CD14-positive monocyte (primary cell): ENCODE measurements around the gene FBXL17. TPM values are rescaled to one million over a fixed set of nuclear protein-coding genes. Genes with fewer than 3 reads are reported as not detected.

ENCODE experiments used
- DNase-seq, 3 donors: peaks; one replicate each; pipeline ENCODE4 v3.0.0-alpha.2; 2011 to 2022
- H2AFZ ChIP-seq: 2 replicates; pipeline ENCODE4 v1.6.0; 2012; ENCODE audit warnings: mild to moderate bottlenecking, low read depth, low read length, inconsistent platforms; ENCODE audit not compliant: insufficient read depth, poor library complexity, severe bottlenecking
- H3K27ac ChIP-seq, 2 donors: 1 replicate in 1 of 2; 2 replicates in 1 of 2; pipeline ENCODE4 v1.5.1; 2012 to 2013; ENCODE audit warnings: low read length in 2 of 2, control low read depth in 1 of 2, inconsistent platforms in 1 of 2, low read depth in 1 of 2, mild to moderate bottlenecking in 1 of 2
- H3K27me3 ChIP-seq, 2 donors: one replicate each; pipeline versions ENCODE4 v1.6.0 to v1.6.1; 2011 to 2013; ENCODE audit warnings: low read length in 2 of 2; ENCODE audit not compliant: control insufficient read depth in 2 of 2, insufficient read depth in 2 of 2
- H3K36me3 ChIP-seq, 2 donors: replicated peaks in 1 of 2; 1 replicate in 1 of 2; 2 replicates in 1 of 2; pipeline versions ENCODE4 v1.5.1 to v1.6.1; 2012 to 2013; ENCODE audit warnings: low read length in 2 of 2, control low read depth in 1 of 2, inconsistent platforms in 1 of 2, mild to moderate bottlenecking in 1 of 2; ENCODE audit not compliant: insufficient read depth in 2 of 2, control insufficient read depth in 1 of 2
- H3K4me1 ChIP-seq, 2 donors: 1 replicate in 1 of 2; 2 replicates in 1 of 2; pipeline versions ENCODE4 v1.5.1 to v1.6.1; 2012 to 2013; ENCODE audit warnings: low read length in 2 of 2, control low read depth in 1 of 2, inconsistent platforms in 1 of 2, mild to moderate bottlenecking in 1 of 2, moderate library complexity in 1 of 2; ENCODE audit not compliant: insufficient read depth in 2 of 2, control insufficient read depth in 1 of 2
- H3K4me2 ChIP-seq: replicated peaks from 2 replicates; pipeline ENCODE3; 2012; ENCODE audit warnings: low read length, moderate library complexity, mild to moderate bottlenecking; ENCODE audit not compliant: poor library complexity, severe bottlenecking; ENCODE audit errors: extremely low read depth
- H3K4me3 ChIP-seq, 3 experiments: fragments of 200-600 bp in 1 of 3; sonication (generic) in 1 of 3; replicated peaks in 1 of 3; 1 replicate in 2 of 3; 2 replicates in 1 of 3; pipeline ENCODE4 v1.5.1; 2011 to 2013; ENCODE audit warnings: low read length in 3 of 3, mild to moderate bottlenecking in 3 of 3, control low read depth in 2 of 3, low read depth in 2 of 3, inconsistent platforms in 1 of 3, moderate library complexity in 1 of 3
- H3K79me2 ChIP-seq: 2 replicates; pipeline ENCODE4 v1.6.0; 2012; ENCODE audit warnings: mild to moderate bottlenecking, control low read depth, inconsistent platforms, low read length, moderate library complexity; ENCODE audit not compliant: insufficient read depth
- H3K9ac ChIP-seq: 2 replicates; pipeline ENCODE4 v1.6.0; 2017; ENCODE audit warnings: low read length, mild to moderate bottlenecking; ENCODE audit not compliant: insufficient read depth, poor library complexity, severe bottlenecking
- H3K9me3 ChIP-seq, 2 donors: replicated peaks in 1 of 2; 1 replicate in 1 of 2; 2 replicates in 1 of 2; pipeline versions ENCODE4 v1.5.1 to v1.6.1; 2012 to 2013; ENCODE audit warnings: low read length in 2 of 2, control low read depth in 1 of 2; ENCODE audit not compliant: control insufficient read depth in 1 of 2, insufficient read depth in 1 of 2
- H4K20me1 ChIP-seq: 2 replicates; pipeline ENCODE4 v1.6.0; 2012; ENCODE audit warnings: mild to moderate bottlenecking, low read length, control low read depth, moderate library complexity; ENCODE audit not compliant: insufficient read depth
- H3K27ac Mint-ChIP-seq, 7 donors: one replicate each; pipeline ENCODE4 v1.8.0; 2020; ENCODE audit warnings: mild to moderate bottlenecking in 7 of 7, mixed read lengths in 7 of 7, moderate library complexity in 6 of 7, inconsistent platforms in 2 of 7
- H3K27me3 Mint-ChIP-seq, 3 donors: one replicate each; pipeline ENCODE4 v1.8.0; 2021 to 2022; ENCODE audit warnings: low read depth in 3 of 3, mild to moderate bottlenecking in 3 of 3, mixed read lengths in 3 of 3, moderate library complexity in 3 of 3, inconsistent platforms in 1 of 3
- H3K36me3 Mint-ChIP-seq, 2 donors: one replicate each; pipeline ENCODE4 v1.8.0; 2020; ENCODE audit warnings: mixed read lengths in 2 of 2, inconsistent platforms in 1 of 2, mild to moderate bottlenecking in 1 of 2
- H3K4me1 Mint-ChIP-seq: one replicate; pipeline ENCODE4 v1.8.0; 2020; ENCODE audit warnings: mild to moderate bottlenecking, mixed read lengths
- H3K4me3 Mint-ChIP-seq, 2 donors: one replicate each; pipeline ENCODE4 v1.8.0; 2020; ENCODE audit warnings: mild to moderate bottlenecking in 2 of 2, mixed read lengths in 2 of 2, moderate library complexity in 1 of 2
- H3K9me3 Mint-ChIP-seq, 7 donors: one replicate each; pipeline ENCODE4 v1.8.0; 2020 to 2022; ENCODE audit warnings: mixed read lengths in 7 of 7, mild to moderate bottlenecking in 6 of 7, moderate library complexity in 6 of 7, inconsistent platforms in 2 of 7
- CTCF ChIP-seq: fragments of 200-600 bp; IDR thresholded peaks from one replicate; pipeline ENCODE4 v1.8.0; 2022; ENCODE audit warnings: antibody characterized with exemption, mild to moderate bottlenecking
- WGBS: methylation state at CpG from one replicate; pipeline ENCODE4 v1.1.5; 2013; ENCODE audit warnings: missing lambda C conversion rate; ENCODE audit not compliant: insufficient coverage; 5-methylcytosine and 5-hydroxymethylcytosine counted together
- intact Hi-C, 2 donors: fragments of 100-400 bp; cut with micrococcal nuclease; formaldehyde crosslinking; loops; one replicate each; pipeline versions ENCODE4 v1.15.0 to v1.15.1; 2023
- polyA plus RNA-seq, 3 donors: library from polyadenylated mRNA; depleted of rRNA in 1 of 3; unstranded in 2 of 3; stranded (reverse) in 1 of 3; fragments of 300-500 nt in 2 of 3; fragments of >200 nt in 1 of 3; fragmentation: Illumina TruSeq in 2 of 3; gene quantifications; 1 replicate in 2 of 3; 2 replicates in 1 of 3; pipeline ENCODE4 v1.2.3, GENCODE V29; 2012 to 2021

FBXL17 gene
- polyA plus RNA-seq, 3 donors, result 1.5 to 6.6 (median 2.0) TPM

GRCh38 chr5:108384741-108385140 lies 2.8 kb upstream of the FBXL17 start:
- no peak overlapping the region for H3K27ac Mint-ChIP-seq
- H3K27ac ChIP-seq, result no peak overlapping the region
- 100% methylated on average over 1 of the region's 1 CpG for WGBS

GRCh38 chr5:108382784-108383330 lies 959 bp upstream of the FBXL17 start:
- 3% methylated on average over 7 of the region's 9 CpGs for WGBS
- Mint-ChIP-seq H3K36me3 (peaks cover 3 to 5% of the 10 kb centered on the region in 2 donors), H3K27me3 (peaks cover 2 to 11% (median 5%) of the 10 kb centered on the region in 3 donors), H3K9me3 (peaks cover 0 to 1% (median 0%) of the 10 kb centered on the region in 7 donors), H3K4me1 (peaks cover 40% of the 10 kb centered on the region), H3K27ac (peak overlapping the region; percentile 94 to 99 (median 98)), H3K4me3 (peak overlapping the region; percentile 88 to 89)
- Histone ChIP-seq H3K27ac (peak overlapping the region; percentile 87 to 96), H3K27me3 (no peaks in the 10 kb centered on the region), H3K36me3 (no peaks in the 10 kb centered on the region), H4K20me1 (no peaks in the 10 kb centered on the region), H2AFZ (peak overlapping the region; percentile 90), H3K4me1 (peaks cover 22 to 30% of the 10 kb centered on the region in 2 donors), H3K9ac (peak overlapping the region; percentile 96), H3K79me2 (peaks cover 29% of the 10 kb centered on the region), H3K4me3 (peak overlapping the region; percentile 49 to 86 (median 63)), H3K9me3 (no peaks in the 10 kb centered on the region), H3K4me2 (peak overlapping the region; percentile 87)
- DNase-seq, result peak; percentile 52 to 59 (median 57)
- TF ChIP-seq CTCF, result no peak
- intact Hi-C loops, result no loop called here

More at GRCh38 chr5:108384741-108385140, 2.8 kb upstream of the FBXL17 start:
- Histone ChIP-seq H3K79me2 (peaks cover 10% of the 10 kb centered on the region), H3K9me3 (no peaks in the 10 kb centered on the region), H3K27me3 (no peaks in the 10 kb centered on the region), H4K20me1 (no peaks in the 10 kb centered on the region), H3K9ac (no peak overlapping the region), H3K36me3 (no peaks in the 10 kb centered on the region), H2AFZ (no peak overlapping the region), H3K4me2 (no peak overlapping the region), H3K4me1 (peaks cover 20% of the 10 kb centered on the region in 2 donors), H3K4me3 (no peak overlapping the region)
- no peak for DNase-seq
- Mint-ChIP-seq H3K36me3 (no peaks in the 10 kb centered on the region), H3K9me3 (peaks cover 0 to 1% (median 0%) of the 10 kb centered on the region in 7 donors), H3K27me3 (peaks cover 2 to 11% (median 7%) of the 10 kb centered on the region in 3 donors), H3K4me1 (peaks cover 24% of the 10 kb centered on the region), H3K4me3 (no peak overlapping the region)
- no peak for TF ChIP-seq CTCF
- intact Hi-C loops, result no loop called here
